ENCODE measurements around the gene PHLDA1.

GRCh38 chr12:76043377-76043776, 11.8 kb upstream of the PHLDA1 start:
- TF ChIP-seq, protein P1, sequence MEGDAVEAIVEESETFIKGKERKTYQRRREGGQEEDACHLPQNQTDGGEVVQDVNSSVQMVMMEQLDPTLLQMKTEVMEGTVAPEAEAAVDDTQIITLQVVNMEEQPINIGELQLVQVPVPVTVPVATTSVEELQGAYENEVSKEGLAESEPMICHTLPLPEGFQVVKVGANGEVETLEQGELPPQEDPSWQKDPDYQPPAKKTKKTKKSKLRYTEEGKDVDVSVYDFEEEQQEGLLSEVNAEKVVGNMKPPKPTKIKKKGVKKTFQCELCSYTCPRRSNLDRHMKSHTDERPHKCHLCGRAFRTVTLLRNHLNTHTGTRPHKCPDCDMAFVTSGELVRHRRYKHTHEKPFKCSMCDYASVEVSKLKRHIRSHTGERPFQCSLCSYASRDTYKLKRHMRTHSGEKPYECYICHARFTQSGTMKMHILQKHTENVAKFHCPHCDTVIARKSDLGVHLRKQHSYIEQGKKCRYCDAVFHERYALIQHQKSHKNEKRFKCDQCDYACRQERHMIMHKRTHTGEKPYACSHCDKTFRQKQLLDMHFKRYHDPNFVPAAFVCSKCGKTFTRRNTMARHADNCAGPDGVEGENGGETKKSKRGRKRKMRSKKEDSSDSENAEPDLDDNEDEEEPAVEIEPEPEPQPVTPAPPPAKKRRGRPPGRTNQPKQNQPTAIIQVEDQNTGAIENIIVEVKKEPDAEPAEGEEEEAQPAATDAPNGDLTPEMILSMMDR (IDR thresholded peaks at IDR 0.05), result no peak
- TF ChIP-seq ZFX (IDR thresholded peaks at IDR 0.05; ENCODE audit: borderline replicate concordance), result no peak
